ENCODE results near the gene FHOD3.

DNA sequence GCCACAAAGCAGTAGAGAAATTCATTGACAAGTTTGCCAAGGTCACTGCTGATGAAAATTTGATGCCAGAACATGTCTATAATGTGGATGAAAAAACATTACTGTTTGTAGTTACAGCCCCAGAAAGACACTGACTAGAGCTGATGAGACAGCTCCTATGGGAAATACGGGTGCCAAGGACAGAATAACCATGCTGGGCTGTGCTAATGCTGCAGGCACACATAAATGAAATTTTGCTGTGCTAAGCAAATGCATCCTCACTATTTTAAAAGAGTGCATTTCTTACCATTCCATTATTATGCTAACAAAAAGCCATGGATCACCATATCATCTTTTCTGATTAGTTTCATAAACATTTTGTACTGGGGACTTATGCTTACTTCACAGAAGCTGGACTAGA lies 208.2 kb downstream of the FHOD3 start:
- TF ChIP-seq, protein P1, sequence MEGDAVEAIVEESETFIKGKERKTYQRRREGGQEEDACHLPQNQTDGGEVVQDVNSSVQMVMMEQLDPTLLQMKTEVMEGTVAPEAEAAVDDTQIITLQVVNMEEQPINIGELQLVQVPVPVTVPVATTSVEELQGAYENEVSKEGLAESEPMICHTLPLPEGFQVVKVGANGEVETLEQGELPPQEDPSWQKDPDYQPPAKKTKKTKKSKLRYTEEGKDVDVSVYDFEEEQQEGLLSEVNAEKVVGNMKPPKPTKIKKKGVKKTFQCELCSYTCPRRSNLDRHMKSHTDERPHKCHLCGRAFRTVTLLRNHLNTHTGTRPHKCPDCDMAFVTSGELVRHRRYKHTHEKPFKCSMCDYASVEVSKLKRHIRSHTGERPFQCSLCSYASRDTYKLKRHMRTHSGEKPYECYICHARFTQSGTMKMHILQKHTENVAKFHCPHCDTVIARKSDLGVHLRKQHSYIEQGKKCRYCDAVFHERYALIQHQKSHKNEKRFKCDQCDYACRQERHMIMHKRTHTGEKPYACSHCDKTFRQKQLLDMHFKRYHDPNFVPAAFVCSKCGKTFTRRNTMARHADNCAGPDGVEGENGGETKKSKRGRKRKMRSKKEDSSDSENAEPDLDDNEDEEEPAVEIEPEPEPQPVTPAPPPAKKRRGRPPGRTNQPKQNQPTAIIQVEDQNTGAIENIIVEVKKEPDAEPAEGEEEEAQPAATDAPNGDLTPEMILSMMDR (conservative IDR thresholded peaks at IDR 0.05; ENCODE audit: low read depth, low read length), result no peak
- no peak for TF ChIP-seq EZH2 (IDR thresholded peaks at IDR 0.05; ENCODE audit: borderline replicate concordance, low read depth, low read length, poor library complexity, severe bottlenecking)

All from A673 (cell line).